HEK293T (cell line): ENCODE results near the gene ALDOC.

Source experiments
- ARNT ChIP-seq: fragments of 450-650 bp; IDR thresholded peaks from 2 replicates; pipeline ENCODE4 v1.6.1; 2017; ENCODE audit warnings: mild to moderate bottlenecking
- BHLHE40 ChIP-seq: fragments of 450-650 bp; IDR thresholded peaks from 2 replicates; pipeline ENCODE4 v1.6.1; 2016; ENCODE audit warnings: mild to moderate bottlenecking, moderate library complexity, borderline replicate concordance
- ELF4 ChIP-seq: fragments of 450-650 bp; IDR thresholded peaks from 2 replicates; pipeline ENCODE4 v1.6.1; 2017; ENCODE audit warnings: antibody characterized with exemption
- FOXA1 ChIP-seq: fragments of 450-650 bp; IDR thresholded peaks from 2 replicates; pipeline ENCODE4 v1.6.1; 2016; ENCODE audit warnings: mild to moderate bottlenecking
- FOXK2 ChIP-seq: fragments of 450-650 bp; IDR thresholded peaks from 2 replicates; pipeline ENCODE4 v1.6.1; 2016; ENCODE audit warnings: mild to moderate bottlenecking
- FOXM1 ChIP-seq: fragments of 450-650 bp; IDR thresholded peaks from 2 replicates; pipeline ENCODE4 v1.6.1; 2017; ENCODE audit warnings: mild to moderate bottlenecking, borderline replicate concordance
- HDGF ChIP-seq: fragments of 450-650 bp; IDR thresholded peaks from 2 replicates; pipeline ENCODE4 v1.6.1; 2017; ENCODE audit warnings: antibody characterized with exemption, borderline replicate concordance
- LEF1 ChIP-seq: fragments of 450-650 bp; IDR thresholded peaks from 2 replicates; pipeline ENCODE4 v1.6.1; 2017; ENCODE audit warnings: mild to moderate bottlenecking, borderline replicate concordance
- NFRKB ChIP-seq: fragments of 450-650 bp; IDR thresholded peaks from 2 replicates; pipeline ENCODE4 v1.6.1; 2016; ENCODE audit warnings: mild to moderate bottlenecking, moderate library complexity
- SP1 ChIP-seq: fragments of 450-650 bp; IDR thresholded peaks from 2 replicates; pipeline ENCODE4 v1.6.1; 2017
- SUZ12 ChIP-seq: fragments of 450-650 bp; IDR thresholded peaks from 2 replicates; pipeline ENCODE4 v1.6.1; 2016; ENCODE audit warnings: mild to moderate bottlenecking
- TARDBP ChIP-seq: fragments of 450-650 bp; IDR thresholded peaks from 2 replicates; pipeline ENCODE4 v1.6.1; 2016
- TF ChIP-seq, protein P1 (sequence below): fragments of 450-650 bp; IDR thresholded peaks from 2 replicates; pipeline ENCODE4 v1.6.1; 2016

GRCh38 chr17:28584434-28584833, 7.7 kb upstream of the ALDOC start:
- no peak for TF ChIP-seq FOXA1
- no peak for TF ChIP-seq BHLHE40
- TF ChIP-seq, protein P1, sequence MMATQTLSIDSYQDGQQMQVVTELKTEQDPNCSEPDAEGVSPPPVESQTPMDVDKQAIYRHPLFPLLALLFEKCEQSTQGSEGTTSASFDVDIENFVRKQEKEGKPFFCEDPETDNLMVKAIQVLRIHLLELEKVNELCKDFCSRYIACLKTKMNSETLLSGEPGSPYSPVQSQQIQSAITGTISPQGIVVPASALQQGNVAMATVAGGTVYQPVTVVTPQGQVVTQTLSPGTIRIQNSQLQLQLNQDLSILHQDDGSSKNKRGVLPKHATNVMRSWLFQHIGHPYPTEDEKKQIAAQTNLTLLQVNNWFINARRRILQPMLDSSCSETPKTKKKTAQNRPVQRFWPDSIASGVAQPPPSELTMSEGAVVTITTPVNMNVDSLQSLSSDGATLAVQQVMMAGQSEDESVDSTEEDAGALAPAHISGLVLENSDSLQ: no peak
- TF ChIP-seq ELF4: no peak
- no peak for TF ChIP-seq SUZ12
- TF ChIP-seq FOXK2: no peak
- TF ChIP-seq FOXM1: no peak
- no peak for TF ChIP-seq LEF1
- no peak for TF ChIP-seq SP1
- TF ChIP-seq ARNT: no peak
- no peak for TF ChIP-seq TARDBP
- TF ChIP-seq NFRKB: no peak
- TF ChIP-seq HDGF: no peak
